LNCaP clone FGC (cell line): ENCODE measurements around the gene RAPGEF5.

Source experiments
- DNase-seq: peaks from one replicate; pipeline ENCODE4 v3.0.0-alpha.2; 2011; ENCODE audit warnings: low read depth
- H3K4me3 ChIP-seq: 2 replicates; pipeline ENCODE4 v1.5.1; 2011; ENCODE audit warnings: mild to moderate bottlenecking, low read depth, low read length, control low read depth
- TF ChIP-seq, protein P1 (sequence below): IDR thresholded peaks from 2 replicates; pipeline ENCODE4 v1.5.1; 2012; ENCODE audit warnings: mild to moderate bottlenecking; ENCODE audit not compliant: control insufficient read depth, insufficient read depth; ENCODE audit errors: extremely low read depth

RAPGEF5 gene

DNA sequence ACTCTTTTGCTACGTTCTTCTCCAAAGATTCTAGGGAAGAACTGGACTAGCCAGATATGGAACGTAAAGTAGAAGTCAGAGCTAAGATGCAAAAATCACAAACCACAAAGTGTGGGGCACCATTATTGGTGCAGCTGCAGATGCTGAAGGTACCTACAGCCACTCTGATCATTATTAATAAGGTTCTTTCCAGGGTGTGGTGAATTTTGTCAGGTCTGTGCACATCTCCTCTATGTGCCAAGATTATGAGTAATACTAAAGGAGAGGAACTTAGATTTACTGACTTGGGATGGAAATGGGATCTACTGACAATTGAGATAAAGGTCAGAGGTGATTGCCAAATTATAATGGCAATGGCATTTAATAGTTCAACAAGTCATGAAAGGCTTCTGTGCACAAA is 148.2 kb downstream of the RAPGEF5 start:
- no peak overlapping the region for H3K4me3 ChIP-seq
- TF ChIP-seq, protein P1, sequence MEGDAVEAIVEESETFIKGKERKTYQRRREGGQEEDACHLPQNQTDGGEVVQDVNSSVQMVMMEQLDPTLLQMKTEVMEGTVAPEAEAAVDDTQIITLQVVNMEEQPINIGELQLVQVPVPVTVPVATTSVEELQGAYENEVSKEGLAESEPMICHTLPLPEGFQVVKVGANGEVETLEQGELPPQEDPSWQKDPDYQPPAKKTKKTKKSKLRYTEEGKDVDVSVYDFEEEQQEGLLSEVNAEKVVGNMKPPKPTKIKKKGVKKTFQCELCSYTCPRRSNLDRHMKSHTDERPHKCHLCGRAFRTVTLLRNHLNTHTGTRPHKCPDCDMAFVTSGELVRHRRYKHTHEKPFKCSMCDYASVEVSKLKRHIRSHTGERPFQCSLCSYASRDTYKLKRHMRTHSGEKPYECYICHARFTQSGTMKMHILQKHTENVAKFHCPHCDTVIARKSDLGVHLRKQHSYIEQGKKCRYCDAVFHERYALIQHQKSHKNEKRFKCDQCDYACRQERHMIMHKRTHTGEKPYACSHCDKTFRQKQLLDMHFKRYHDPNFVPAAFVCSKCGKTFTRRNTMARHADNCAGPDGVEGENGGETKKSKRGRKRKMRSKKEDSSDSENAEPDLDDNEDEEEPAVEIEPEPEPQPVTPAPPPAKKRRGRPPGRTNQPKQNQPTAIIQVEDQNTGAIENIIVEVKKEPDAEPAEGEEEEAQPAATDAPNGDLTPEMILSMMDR = no peak
- DNase-seq = no peak

DNA sequence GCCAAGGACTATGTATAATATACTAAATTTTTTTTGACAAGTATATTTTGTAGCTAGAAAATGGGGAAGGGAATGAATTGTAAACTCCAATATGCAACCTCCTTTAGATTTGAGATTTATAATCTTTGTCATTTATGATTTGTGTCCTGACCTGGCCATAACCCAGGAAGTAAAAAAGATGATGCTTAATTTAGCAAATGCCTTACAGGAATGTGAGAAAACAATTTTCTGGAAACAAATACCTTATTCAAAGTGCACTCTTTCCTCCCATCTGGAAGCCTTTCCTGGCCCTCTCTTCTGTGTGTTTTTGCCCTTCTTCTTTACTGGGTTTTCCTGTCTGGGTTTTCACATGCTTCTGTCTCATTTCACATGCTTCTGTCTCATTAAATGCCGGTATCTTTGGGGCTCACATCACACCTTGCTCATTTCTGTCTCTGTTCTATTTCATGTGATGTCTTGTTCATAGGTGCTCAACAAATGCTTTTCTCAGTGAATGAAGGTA is 149.2 kb downstream of the RAPGEF5 start:
- no peak overlapping the region for H3K4me3 ChIP-seq
- TF ChIP-seq, protein P1 = no peak
- DNase-seq = no peak

DNA sequence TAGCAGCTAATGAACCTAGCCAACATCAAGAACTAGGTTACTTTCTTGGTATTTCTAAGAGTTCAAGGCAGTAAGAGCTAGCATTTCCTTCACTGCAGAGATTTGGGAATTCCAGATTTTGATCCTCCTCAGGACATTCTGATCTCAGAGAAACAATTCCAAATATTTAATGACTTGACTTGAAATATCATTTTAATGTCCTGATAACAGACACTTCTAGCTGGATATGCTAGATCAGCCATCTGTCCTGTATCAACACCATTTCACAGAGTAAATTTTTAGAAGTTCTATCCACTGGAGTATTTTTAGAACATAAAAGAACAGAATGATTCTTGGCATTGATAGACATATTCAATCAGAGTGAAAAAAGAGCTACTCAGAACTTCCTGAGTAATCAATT is 151.3 kb downstream of the RAPGEF5 start:
- TF ChIP-seq, protein P1 = no peak
- H3K4me3 ChIP-seq = no peak overlapping the region
- DNase-seq = no peak

DNA sequence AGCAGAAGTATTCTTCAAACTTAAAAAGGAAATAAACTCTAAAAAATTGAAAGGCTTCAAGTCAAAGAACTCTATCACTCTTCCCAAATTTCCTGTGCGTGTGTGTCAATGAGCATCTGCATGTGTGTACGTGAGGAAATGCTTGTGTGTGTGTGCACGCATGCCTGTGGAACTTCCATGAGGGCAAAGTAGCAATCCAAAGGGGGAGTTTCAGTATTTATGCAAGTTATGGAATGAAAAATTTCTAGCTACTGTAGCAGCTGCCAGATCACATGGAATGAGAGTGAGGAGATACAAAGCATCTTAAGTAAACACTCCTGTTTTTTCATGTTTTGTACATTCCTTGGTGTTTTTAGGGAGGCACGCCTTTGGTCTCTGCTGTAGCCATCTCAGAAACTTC is 152.6 kb downstream of the RAPGEF5 start:
- TF ChIP-seq, protein P1 = no peak
- DNase-seq = no peak

DNA sequence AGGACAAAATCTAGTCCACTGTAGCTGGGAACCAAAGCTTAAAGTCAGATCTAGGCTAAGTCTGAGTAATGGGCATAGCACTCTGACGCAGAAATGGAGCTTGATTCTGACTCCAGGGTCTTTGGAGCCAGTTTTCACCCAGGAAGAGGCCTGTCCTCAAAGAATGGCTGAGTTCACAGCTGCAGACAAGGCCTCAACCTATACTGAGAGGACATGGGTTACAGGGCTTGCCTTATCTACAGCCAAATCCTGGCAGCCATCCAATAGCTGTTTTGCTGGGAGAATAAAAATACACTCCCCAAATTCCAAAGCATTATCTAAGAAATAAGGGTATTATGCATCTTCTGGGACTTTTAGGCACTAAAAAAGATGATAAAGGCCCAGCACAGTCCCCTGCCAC is 154.8 kb downstream of the RAPGEF5 start:
- no peak overlapping the region for H3K4me3 ChIP-seq
- DNase-seq = no peak
- TF ChIP-seq, protein P1 = no peak

More for the DNA sequence above, 152.6 kb downstream of the RAPGEF5 start:
- H3K4me3 ChIP-seq = no peak overlapping the region

DNA sequence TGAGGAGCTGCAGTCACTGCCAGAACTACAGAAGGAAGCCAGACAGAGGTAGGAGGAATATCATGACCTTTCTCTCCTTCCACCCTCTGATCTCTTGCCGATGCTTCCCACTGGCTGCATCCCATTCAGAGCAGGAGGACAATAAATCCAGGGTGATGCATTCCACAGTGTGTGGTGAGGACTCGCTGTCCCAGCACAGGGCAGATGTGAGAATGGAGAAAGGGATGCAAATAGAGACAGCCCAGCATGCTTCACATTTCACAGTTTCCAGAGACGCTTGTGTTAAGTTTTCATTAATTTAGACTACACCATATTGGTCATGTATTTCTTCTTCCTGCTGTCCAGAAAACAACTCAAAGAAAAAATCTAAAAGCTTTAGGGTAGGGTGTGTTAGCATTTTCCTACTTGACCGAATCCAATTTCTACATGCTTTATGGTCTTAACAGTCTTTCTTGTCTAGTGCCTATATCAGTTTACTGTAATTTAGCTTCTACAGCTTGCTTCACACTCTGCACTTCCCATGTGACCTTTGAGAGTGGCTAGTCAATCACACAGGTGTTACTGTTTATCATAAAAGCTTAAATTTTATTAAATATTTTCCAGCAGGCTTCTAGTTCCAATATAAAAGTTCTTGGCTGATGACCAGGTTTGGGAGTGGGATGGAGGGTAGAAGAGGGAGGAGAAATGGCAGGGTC is 155.6 kb downstream of the RAPGEF5 start:
- no peak for DNase-seq
- no peak overlapping the region for H3K4me3 ChIP-seq
- TF ChIP-seq, protein P1 = no peak

DNA sequence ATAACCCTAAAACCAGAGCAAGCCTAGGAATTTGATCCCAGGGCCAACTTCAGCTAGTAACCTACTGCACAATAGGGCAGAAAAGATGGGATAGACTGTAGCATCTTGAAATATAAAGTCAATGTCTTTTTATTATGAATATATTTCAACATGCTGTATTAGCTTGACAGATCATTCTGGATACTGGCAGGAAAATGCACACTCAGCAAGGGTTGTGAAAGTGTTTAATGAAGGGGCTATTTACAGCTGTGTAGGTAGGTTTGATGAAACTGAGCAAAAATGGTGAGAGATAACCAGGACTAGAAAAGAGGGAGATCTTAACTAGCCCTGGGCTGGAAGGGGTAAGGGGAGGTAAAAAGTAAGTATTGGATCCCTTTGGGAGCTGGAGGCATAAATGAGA is 156.2 kb downstream of the RAPGEF5 start:
- no peak for DNase-seq
- no peak overlapping the region for H3K4me3 ChIP-seq
- TF ChIP-seq, protein P1 = no peak
